Renal cortical epithelial cell (primary cell): ENCODE results near the gene GBP3. TPM values are rescaled to one million over a fixed set of nuclear protein-coding genes. Genes with fewer than 3 reads are reported as not detected.
A peak's percentile ranks its signal among the peaks of the same experiment; 100 is the strongest.
"Not testable (repeated sequence)": the region's sequence is repeated elsewhere in the genome, so short reads cannot be mapped to it uniquely, and the experiment has no call there.

Experiments
- DNase-seq: peaks from one replicate; pipeline ENCODE4 v3.0.0-alpha.2; 2011; ENCODE audit warnings: low read depth
- total RNA-seq: library from RNA; depleted of rRNA; stranded (reverse); fragments of >200 nt; gene quantifications from 2 replicates; pipeline ENCODE4 v1.2.3, GENCODE V29; 2014

The GBP3 gene
- total RNA-seq, 1 donor from 2014 or later, result 59.4 TPM

- DNase-seq, result peak; percentile 44
Observed at GRCh38 chr1:88979054-88979748, 43.5 kb downstream of the GBP3 start.

GRCh38 chr1:88976235-88976634, 46.4 kb downstream of the GBP3 start:
- no peak for DNase-seq

GRCh38 chr1:88974616-88975172, 48.0 kb downstream of the GBP3 start:
- not testable (repeated sequence) for DNase-seq

GRCh38 chr1:88973520-88974137, 49.0 kb downstream of the GBP3 start:
- DNase-seq, result peak; percentile 66

- DNase-seq, result no peak
Observed at GRCh38 chr1:88961647-88962275, 60.9 kb downstream of the GBP3 start.

GRCh38 chr1:88961081-88961480, 61.6 kb downstream of the GBP3 start:
- no peak for DNase-seq

Other genes with a start within 250 kb of the GBP3 start
- gene GTF2B, start 131.3 kb downstream of the GBP3 start, total RNA-seq, result 60.2 and 68.6 TPM in 2 replicates
- 31.0 and 54.4 TPM in 2 replicates for gene KYAT3, start 30.2 kb downstream of the GBP3 start, total RNA-seq
- 12.5 and 16.2 TPM in 2 replicates for gene RBMXL1, start 30.2 kb downstream of the GBP3 start, total RNA-seq
- 37.7 and 50.0 TPM in 2 replicates for gene GBP1, start 42.3 kb upstream of the GBP3 start, total RNA-seq
- gene GBP2, start 103.2 kb upstream of the GBP3 start, total RNA-seq, result 28.8 and 82.1 TPM in 2 replicates
- gene GBP7, start 153.1 kb upstream of the GBP3 start, total RNA-seq, result not detected in 2 replicates
- 0.55 and 1.7 TPM in 2 replicates for gene GBP4, start 176.1 kb upstream of the GBP3 start, total RNA-seq
- 0.05 and 0.17 TPM in 2 replicates for gene GBP5, start 250.0 kb upstream of the GBP3 start, total RNA-seq